ENCODE results near the gene RPS21.

- TF ChIP-seq YY1 (IDR thresholded peaks at IDR 0.05), result no peak
- no peak for TF ChIP-seq RXRA (IDR thresholded peaks at IDR 0.05)
- TF ChIP-seq CTCF (IDR thresholded peaks at IDR 0.05; ENCODE audit: low read depth, low read length, missing input control), result no peak
- TF ChIP-seq MAX (IDR thresholded peaks at IDR 0.05), result no peak
- peak; percentile 58 for TF ChIP-seq SP1 (IDR thresholded peaks at IDR 0.05)
- no peak for TF ChIP-seq GABPA (IDR thresholded peaks at IDR 0.05 in 1 of 2, conservative IDR thresholded peaks at IDR 0.05 in 1 of 2)
- TF ChIP-seq RAD21 (IDR thresholded peaks at IDR 0.05), result no peak
- no peak for TF ChIP-seq ATF3 (IDR thresholded peaks at IDR 0.05)
- TF ChIP-seq TAF1 (conservative IDR thresholded peaks at IDR 0.05), result no peak
- TF ChIP-seq NR2F2 (IDR thresholded peaks at IDR 0.05), result no peak
- no peak for TF ChIP-seq JUND (IDR thresholded peaks at IDR 0.05)
- no peak for TF ChIP-seq REST (IDR thresholded peaks at IDR 0.05)
Measured at GRCh38 chr20:62407221-62407992, 20.5 kb downstream of the RPS21 start, which contains the start of gene CABLES2.

All from liver (tissue), 3 donors.